ENCODE results near the gene RLN3. TPM values are rescaled to one million over a fixed set of nuclear protein-coding genes. Genes with fewer than 3 reads are reported as not detected.
"Not testable (repeated sequence)": the region's sequence is repeated elsewhere in the genome, so short reads cannot be mapped to it uniquely, and the experiment has no call there.

Gene RLN3
- total RNA-seq, 3 donors from 2014 or later, result not detected

DNA sequence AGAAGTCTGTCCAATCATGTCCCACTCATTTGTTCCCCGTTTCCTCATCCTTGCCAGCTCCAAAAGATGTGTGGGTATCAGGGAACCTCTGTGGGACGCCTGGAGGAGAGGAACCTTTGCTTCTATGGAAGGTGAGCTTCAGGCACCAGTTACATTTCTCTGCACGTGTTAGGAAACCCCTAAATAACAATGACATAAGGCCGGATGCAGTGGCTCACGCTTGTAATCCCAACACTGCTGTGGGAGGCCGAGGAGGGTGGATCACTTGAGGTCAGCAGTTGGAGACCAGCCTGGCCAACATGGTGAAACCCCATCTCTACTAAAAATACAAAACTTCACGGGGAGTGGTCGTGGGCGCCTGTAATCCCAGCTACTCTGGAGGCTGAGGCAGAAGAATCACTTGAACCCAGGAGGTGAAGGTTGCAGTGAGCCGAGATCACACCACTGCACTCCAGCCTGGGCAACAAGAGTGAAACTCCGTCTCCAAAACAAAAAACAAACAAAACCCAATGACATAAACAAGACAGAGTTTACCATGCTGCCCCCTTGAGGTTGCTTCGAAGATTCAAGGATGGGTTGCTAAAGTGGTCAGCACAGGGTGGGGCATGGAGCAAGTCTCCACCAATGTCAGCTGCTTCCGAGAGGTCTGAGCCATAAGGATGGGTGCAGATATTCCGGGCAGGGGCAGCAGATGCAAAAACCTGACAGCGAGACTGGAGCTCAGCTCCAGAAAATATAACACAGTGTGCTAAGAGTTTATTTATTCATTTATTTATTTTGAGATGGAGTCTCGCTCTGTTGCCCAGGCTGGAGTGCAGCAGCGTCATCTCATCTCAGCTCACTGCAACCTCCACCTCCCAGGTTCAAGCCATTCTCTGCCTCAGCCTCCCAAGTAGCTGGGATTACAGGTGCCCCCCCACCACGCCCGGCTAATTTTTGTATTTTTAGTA, 15.0 kb downstream of the RLN3 start:
- H3K9me3 ChIP-seq; H3K27me3 ChIP-seq; H3K4me1 ChIP-seq; H3K36me3 ChIP-seq; DNase-seq (ENCODE audit: low spot score in 2 of 2); intact Hi-C loops (cut with DNase I; ENCODE audit: low total_unique reads): not testable (repeated sequence)
- peak overlapping the region; percentile 66 to 72 for H3K27ac ChIP-seq
- TF ChIP-seq, protein P1, sequence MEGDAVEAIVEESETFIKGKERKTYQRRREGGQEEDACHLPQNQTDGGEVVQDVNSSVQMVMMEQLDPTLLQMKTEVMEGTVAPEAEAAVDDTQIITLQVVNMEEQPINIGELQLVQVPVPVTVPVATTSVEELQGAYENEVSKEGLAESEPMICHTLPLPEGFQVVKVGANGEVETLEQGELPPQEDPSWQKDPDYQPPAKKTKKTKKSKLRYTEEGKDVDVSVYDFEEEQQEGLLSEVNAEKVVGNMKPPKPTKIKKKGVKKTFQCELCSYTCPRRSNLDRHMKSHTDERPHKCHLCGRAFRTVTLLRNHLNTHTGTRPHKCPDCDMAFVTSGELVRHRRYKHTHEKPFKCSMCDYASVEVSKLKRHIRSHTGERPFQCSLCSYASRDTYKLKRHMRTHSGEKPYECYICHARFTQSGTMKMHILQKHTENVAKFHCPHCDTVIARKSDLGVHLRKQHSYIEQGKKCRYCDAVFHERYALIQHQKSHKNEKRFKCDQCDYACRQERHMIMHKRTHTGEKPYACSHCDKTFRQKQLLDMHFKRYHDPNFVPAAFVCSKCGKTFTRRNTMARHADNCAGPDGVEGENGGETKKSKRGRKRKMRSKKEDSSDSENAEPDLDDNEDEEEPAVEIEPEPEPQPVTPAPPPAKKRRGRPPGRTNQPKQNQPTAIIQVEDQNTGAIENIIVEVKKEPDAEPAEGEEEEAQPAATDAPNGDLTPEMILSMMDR (IDR thresholded peaks at IDR 0.05), result peak; percentile 46 to 53 (median 48)
- H3K4me3 ChIP-seq, result peak overlapping the region in 1 of 3 donors; percentile 28

GRCh38 chr19:14047866-14048265, 19.9 kb downstream of the RLN3 start:
- intact Hi-C loops (cut with DNase I; ENCODE audit: low total_unique reads); H3K27ac ChIP-seq; H3K4me3 ChIP-seq; H3K36me3 ChIP-seq; H3K4me1 ChIP-seq; H3K9me3 ChIP-seq; H3K27me3 ChIP-seq; DNase-seq (ENCODE audit: low spot score in 2 of 2): not testable (repeated sequence)

GRCh38 chr19:14048443-14049153, 20.6 kb downstream of the RLN3 start:
- DNase-seq (ENCODE audit: low spot score in 2 of 2), result no peak
- H3K27ac ChIP-seq, result no peak overlapping the region
- H3K4me3 ChIP-seq, result no peak overlapping the region
- no peaks in the 10 kb centered on the region for H3K27me3 ChIP-seq
- TF ChIP-seq POLR2AphosphoS5 (IDR thresholded peaks at IDR 0.05), result no peak
- TF ChIP-seq, protein P1 (IDR thresholded peaks at IDR 0.05), result peak; percentile 44 to 56 (median 45)
- no peaks in the 10 kb centered on the region for H3K4me1 ChIP-seq
- intact Hi-C loops (cut with DNase I; ENCODE audit: low total_unique reads), result no loop called here
- H3K36me3 ChIP-seq, result no peaks in the 10 kb centered on the region
- peaks cover 0 to 6% of the 10 kb centered on the region in 2 donors for H3K9me3 ChIP-seq

DNA sequence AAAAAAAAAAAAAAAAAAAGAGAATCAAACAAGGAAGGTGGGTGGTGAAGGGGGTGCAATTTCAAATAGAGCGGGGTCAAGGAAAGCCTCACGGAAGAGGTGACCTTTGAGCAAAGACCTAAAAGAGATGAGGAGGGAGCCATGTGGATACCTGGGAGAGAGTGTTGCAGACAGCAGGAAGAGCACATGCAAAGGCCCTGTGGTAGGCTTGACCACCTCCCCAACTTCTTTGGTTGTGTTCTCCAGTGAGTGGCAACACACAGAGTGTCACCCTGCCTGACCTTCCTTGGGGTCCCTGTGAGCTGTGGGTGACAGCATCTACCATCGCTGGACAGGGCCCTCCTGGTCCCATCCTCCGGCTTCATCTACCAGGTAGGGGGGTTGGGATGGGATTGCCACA, 22.6 kb downstream of the RLN3 start:
- no peak overlapping the region for H3K27ac ChIP-seq
- no peaks in the 10 kb centered on the region for H3K36me3 ChIP-seq
- H3K4me3 ChIP-seq, result no peak overlapping the region
- no peak for DNase-seq (ENCODE audit: low spot score in 2 of 2)
- peaks cover 0 to 8% of the 10 kb centered on the region in 2 donors for H3K9me3 ChIP-seq
- intact Hi-C loops (cut with DNase I; ENCODE audit: low total_unique reads), result no loop called here
- H3K27me3 ChIP-seq, result no peaks in the 10 kb centered on the region
- no peak for TF ChIP-seq POLR2A (IDR thresholded peaks at IDR 0.05)
- TF ChIP-seq, protein P1 (IDR thresholded peaks at IDR 0.05), result no peak
- TF ChIP-seq POLR2AphosphoS5 (IDR thresholded peaks at IDR 0.05), result no peak
- no peaks in the 10 kb centered on the region for H3K4me1 ChIP-seq

DNA sequence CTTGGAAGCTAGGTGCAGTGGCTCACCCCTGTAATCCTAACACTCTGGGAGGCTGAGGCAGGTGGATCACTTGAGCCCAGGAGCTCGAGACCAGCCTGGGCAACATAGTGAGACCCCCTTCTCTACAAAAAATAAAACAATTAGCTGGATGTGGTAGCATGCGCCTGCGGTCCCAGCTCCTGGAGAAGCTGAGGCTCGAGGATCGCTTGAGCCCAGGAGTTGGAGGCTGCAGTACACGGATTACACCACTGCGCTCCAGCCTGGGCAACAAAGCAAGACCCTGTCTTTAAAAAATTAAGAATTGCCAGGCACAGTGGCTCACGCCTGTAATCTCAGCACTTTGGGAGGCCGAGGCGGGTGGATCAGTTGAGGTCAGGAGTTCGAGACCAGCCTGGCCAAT, 23.0 kb downstream of the RLN3 start:
- H3K9me3 ChIP-seq; H3K27ac ChIP-seq; H3K27me3 ChIP-seq; H3K4me3 ChIP-seq; H3K4me1 ChIP-seq; intact Hi-C loops (cut with DNase I; ENCODE audit: low total_unique reads); DNase-seq (ENCODE audit: low spot score in 2 of 2); H3K36me3 ChIP-seq: not testable (repeated sequence)

- H3K4me1 ChIP-seq, result no peaks in the 10 kb centered on the region
- H3K27me3 ChIP-seq, result no peaks in the 10 kb centered on the region
- H3K36me3 ChIP-seq, result no peaks in the 10 kb centered on the region
- no peak for TF ChIP-seq POLR2A (IDR thresholded peaks at IDR 0.05)
- no peak for TF ChIP-seq POLR2AphosphoS5 (IDR thresholded peaks at IDR 0.05)
- TF ChIP-seq, protein P1 (IDR thresholded peaks at IDR 0.05), result no peak
- H3K9me3 ChIP-seq, result peaks cover 0 to 8% of the 10 kb centered on the region in 2 donors
- no peak for DNase-seq (ENCODE audit: low spot score in 2 of 2)
- intact Hi-C loops (cut with DNase I; ENCODE audit: low total_unique reads), result no loop called here
- no peak overlapping the region for H3K27ac ChIP-seq
- no peak overlapping the region for H3K4me3 ChIP-seq
Measured at GRCh38 chr19:14051980-14052379, 24.0 kb downstream of the RLN3 start.

All from breast epithelium (tissue), 4 donors.